Measurements from ENCODE around the gene SEMA3A.

- no peak for TF ChIP-seq REST (IDR thresholded peaks at IDR 0.05; ENCODE audit: insufficient read depth in 1 of 2, low read depth in 2 of 2, low read length in 1 of 2)
- no peak for TF ChIP-seq POLR2AphosphoS5 (IDR thresholded peaks at IDR 0.05; ENCODE audit: low read depth, low read length)
- TF ChIP-seq CTCF (IDR thresholded peaks at IDR 0.05), result no peak
- TF ChIP-seq SIN3A (IDR thresholded peaks at IDR 0.05; ENCODE audit: borderline replicate concordance, insufficient read depth, low read depth, low read length), result no peak
- no peak for TF ChIP-seq TCF7L2 (IDR thresholded peaks at IDR 0.05; ENCODE audit: low read depth, low read length)
Observed at GRCh38 chr7:83921941-83922607, 272.5 kb downstream of the SEMA3A start.

All from Panc1 (cell line).